Measurements from ENCODE around the gene COL5A1.

COL5A1 gene

DNA sequence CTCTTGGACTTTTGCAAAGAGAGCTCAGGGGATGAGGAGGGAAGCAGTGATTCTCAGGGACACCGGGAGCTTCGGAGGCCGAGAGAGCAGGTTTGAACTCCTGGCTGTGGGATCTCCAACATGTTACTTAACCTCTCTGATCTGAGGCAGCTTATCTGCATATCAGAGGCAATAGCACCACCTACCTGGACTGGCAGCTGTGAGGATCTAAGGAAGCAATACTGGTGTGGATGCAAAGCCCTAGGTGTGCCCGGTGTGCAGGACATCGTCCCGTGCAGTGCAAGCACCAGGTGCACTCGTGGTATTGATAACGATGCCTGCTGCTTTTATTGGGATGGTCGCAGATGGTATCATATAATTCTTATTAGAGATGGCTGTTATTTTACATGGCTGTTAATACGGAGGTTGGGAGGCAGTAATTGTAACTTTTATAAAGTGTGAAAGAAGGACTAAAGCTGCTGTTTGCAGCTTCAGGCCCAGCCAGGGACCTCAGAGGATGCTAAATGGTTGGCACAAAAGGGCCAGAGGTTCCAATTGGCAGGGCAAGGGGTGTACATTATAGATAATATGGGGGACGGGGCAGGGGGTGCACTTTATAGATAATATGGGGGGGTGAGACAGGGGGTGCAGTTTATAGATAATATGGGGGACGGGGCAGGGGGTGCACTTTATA lies 14.9 kb downstream of the COL5A1 start:
- H3K4me3 ChIP-seq (ENCODE audit: low read depth, low read length), result no peak overlapping the region
- in situ Hi-C loops (cut with HindIII; ENCODE audit: low sequenced_read_pairs), result no loop called here
- TF ChIP-seq, protein P1, sequence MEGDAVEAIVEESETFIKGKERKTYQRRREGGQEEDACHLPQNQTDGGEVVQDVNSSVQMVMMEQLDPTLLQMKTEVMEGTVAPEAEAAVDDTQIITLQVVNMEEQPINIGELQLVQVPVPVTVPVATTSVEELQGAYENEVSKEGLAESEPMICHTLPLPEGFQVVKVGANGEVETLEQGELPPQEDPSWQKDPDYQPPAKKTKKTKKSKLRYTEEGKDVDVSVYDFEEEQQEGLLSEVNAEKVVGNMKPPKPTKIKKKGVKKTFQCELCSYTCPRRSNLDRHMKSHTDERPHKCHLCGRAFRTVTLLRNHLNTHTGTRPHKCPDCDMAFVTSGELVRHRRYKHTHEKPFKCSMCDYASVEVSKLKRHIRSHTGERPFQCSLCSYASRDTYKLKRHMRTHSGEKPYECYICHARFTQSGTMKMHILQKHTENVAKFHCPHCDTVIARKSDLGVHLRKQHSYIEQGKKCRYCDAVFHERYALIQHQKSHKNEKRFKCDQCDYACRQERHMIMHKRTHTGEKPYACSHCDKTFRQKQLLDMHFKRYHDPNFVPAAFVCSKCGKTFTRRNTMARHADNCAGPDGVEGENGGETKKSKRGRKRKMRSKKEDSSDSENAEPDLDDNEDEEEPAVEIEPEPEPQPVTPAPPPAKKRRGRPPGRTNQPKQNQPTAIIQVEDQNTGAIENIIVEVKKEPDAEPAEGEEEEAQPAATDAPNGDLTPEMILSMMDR (IDR thresholded peaks at IDR 0.05; ENCODE audit: low read depth, low read length, missing control alignments), result no peak
- DNase-seq (ENCODE audit: low read depth), result no peak

DNA sequence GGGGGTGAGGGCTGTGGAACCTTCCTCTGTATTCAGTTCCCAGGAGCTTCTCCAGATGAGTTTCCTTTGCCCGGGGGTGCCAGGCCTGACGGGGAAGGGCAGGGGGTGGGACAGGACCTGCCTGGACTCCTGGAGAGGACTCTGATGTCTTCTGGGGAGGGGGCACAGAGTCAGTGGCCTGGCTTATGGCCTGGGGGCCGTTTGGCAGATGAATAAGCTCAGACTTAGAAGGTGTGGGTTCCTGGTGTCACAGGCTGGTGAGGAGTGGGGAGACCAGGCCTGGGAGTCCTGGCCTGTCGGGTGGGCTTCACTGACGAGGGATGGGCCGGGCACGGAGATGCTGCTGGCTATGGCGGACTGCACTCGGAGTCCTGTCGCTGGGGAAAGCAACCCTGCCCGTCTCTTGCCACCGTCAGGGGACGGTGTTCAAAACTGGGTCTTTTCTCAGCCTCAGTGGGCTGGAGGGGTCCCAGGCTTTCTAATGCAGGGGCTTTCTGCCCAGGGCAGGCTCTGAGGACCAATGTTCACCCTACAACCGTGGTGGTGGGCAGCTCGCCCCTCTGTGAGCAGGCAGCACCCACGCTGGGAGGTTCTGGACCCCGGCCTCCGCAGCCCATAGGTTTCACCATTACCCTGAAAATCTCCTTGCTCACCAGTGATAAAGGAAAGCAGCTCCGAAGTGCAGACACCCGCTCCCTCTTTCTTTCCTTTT lies 16.2 kb downstream of the COL5A1 start:
- in situ Hi-C loops (cut with HindIII; ENCODE audit: low sequenced_read_pairs), result no loop called here
- H3K4me3 ChIP-seq (ENCODE audit: low read depth, low read length), result no peak overlapping the region
- TF ChIP-seq, protein P1 (IDR thresholded peaks at IDR 0.05; ENCODE audit: low read depth, low read length, missing control alignments), result no peak
- DNase-seq (ENCODE audit: low read depth), result no peak

DNA sequence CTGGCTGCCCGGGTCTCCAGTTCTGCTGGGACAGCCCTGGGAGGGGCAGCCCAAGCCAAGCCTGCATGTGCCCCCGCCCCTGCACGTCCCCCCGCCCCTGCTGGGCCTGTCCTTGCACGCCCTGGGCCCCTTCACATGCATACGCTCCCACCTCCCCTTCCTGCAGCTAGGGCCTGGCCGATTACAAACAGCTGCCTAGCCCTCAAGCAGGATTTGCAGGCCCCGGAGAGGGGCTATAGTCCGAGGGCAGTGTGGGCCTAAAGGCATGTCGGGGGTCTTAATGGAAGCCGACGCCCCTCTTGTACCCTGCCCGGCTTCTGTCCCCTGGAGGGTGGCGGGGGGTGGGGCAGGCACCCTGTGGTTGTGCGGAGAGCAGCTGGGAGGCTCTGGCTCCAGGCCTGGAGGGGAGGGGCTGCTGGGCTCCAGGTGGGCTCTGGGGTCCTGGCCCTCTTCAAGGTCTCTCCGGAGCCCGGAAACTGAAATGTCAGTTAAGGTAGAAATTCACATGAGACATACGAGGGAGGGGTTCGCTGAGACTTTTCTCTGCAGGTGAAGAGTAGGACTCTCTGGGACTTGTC lies 16.9 kb downstream of the COL5A1 start:
- in situ Hi-C loops (cut with HindIII; ENCODE audit: low sequenced_read_pairs), result no loop called here
- H3K4me3 ChIP-seq (ENCODE audit: low read depth, low read length), result no peak overlapping the region
- no peak for DNase-seq (ENCODE audit: low read depth)
- TF ChIP-seq, protein P1 (IDR thresholded peaks at IDR 0.05; ENCODE audit: low read depth, low read length, missing control alignments), result no peak

DNA sequence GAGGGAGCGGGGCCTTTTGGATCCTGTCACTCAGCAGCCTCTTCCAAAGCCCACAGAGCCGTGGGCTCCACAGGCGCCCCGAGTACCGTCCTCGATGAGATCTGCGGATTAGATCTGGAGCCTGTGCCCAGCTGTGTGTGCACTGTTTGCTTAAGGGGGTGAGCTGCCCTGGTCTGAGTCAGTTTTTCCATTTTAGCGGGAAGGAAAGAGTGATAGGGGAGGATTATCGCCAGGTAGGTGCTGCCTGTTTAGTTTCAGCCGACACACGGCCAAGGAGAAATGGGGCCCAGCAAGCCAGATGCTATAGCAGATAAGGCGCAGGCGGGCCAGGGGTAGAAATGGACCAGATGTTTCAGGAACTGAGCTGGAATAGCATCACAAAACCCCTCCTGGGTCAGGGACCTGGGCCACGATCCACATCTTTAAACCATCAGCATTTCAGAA lies 18.1 kb downstream of the COL5A1 start:
- in situ Hi-C loops (cut with HindIII; ENCODE audit: low sequenced_read_pairs), result no loop called here
- H3K4me3 ChIP-seq (ENCODE audit: low read depth, low read length), result no peak overlapping the region
- no peak for DNase-seq (ENCODE audit: low read depth)
- TF ChIP-seq, protein P1 (IDR thresholded peaks at IDR 0.05; ENCODE audit: low read depth, low read length, missing control alignments), result no peak

DNA sequence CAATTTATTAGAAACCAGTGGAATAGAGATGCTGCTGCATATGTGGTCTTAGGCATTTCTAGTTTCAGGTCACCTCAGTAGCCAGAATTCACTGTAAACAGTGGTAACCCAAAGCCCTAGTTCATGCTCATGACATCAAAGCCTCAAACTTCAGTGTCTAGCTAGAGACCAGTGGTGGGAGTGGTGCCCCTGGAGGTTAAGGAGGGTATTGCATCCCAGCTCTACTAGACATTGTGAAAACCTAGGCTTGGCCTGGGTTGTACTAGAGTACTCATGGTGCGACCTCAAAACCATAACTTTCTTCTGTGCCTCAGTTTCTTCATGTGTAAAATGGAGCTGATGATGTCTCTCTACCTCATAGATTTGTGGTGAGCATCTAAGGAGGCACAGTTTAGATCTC lies 18.8 kb downstream of the COL5A1 start:
- H3K4me3 ChIP-seq (ENCODE audit: low read depth, low read length), result no peak overlapping the region
- in situ Hi-C loops (cut with HindIII; ENCODE audit: low sequenced_read_pairs), result no loop called here
- DNase-seq (ENCODE audit: low read depth), result no peak
- TF ChIP-seq, protein P1 (IDR thresholded peaks at IDR 0.05; ENCODE audit: low read depth, low read length, missing control alignments), result peak; percentile 75

DNA sequence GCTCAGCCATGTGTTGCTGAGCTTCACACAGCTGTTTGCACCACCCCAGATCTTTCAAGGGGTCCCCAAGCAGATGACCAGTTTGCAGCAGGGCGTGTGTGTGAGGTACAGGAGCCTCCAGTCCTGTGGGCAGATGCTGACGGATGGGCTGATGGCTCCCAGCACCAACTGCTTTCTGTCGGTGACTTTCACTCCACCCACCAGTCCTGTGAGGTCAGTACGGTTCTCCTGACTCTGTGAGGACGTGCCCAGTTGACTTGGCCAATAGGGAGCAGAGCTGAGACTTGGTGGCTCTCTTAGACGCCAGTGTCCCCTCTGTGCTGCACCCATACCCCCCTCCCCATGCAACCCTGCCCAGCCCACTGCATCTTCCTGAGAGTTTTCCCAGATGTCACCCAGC lies 19.7 kb downstream of the COL5A1 start:
- no peak overlapping the region for H3K4me3 ChIP-seq (ENCODE audit: low read depth, low read length)
- no peak for DNase-seq (ENCODE audit: low read depth)
- in situ Hi-C loops (cut with HindIII; ENCODE audit: low sequenced_read_pairs), result no loop called here
- TF ChIP-seq, protein P1 (IDR thresholded peaks at IDR 0.05; ENCODE audit: low read depth, low read length, missing control alignments), result no peak

Data from astrocyte of the cerebellum (primary cell).